ENCODE results near the gene PAX4.

Gene PAX4, protein sequence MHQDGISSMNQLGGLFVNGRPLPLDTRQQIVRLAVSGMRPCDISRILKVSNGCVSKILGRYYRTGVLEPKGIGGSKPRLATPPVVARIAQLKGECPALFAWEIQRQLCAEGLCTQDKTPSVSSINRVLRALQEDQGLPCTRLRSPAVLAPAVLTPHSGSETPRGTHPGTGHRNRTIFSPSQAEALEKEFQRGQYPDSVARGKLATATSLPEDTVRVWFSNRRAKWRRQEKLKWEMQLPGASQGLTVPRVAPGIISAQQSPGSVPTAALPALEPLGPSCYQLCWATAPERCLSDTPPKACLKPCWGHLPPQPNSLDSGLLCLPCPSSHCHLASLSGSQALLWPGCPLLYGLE

DNA sequence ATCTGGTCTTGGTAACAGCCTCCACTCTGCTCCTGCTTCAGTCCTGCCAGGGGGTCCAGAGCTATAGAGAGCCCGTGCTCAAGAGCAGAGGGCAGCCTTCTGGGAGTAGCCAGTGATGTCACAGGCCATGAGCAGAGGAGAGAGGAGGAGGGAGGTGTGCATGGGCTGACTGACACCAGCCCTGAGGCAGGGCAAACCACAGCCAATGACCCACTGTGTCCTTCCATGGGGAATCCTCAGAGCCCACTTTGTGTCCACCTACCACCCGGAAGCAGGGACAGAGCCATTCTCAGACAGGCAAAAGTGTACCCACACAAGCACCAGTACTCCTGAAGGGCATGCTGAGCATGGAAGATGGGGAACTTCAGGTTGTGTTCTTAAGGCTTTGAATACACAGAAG, at the start of gene PAX4:
Gene PAX4 (minus strand): TSS at position 101 of the 400 bp plus-strand sequence. CDS start 2,214 bp downstream, outside the sequence.
- no peak for DNase-seq (ENCODE audit: low spot score)

DNA sequence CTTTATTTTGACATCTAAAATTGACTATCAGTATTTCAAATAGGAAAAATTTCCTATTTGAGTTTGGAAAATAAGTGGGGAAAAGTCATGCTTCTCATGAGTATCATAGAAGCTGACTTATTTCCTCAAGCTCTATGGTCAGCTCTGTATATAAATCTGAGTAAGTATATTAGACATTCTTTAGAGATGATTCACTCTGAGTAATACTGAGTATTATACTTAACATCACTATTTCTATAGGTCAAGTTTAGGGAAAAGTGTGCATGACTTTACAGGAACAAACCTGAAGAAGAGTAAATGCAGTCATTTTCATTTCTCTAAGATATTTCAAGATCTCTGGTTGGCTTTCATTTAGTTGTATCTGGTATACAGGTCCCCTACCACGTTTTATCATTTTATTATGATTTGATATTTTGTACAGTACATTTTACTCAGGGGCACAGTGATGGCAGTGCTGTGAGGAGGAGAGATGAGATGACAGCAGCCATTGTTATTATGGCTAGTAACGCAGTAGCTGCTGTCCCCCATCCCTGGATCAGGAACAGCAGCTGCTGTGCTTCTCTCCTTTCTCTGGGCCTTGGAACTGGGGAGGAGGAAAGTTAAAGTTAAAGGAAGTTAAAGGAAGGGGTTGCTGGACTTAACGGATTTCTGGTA, 49.2 kb upstream of the PAX4 start:
- DNase-seq (ENCODE audit: low spot score): no peak

DNA sequence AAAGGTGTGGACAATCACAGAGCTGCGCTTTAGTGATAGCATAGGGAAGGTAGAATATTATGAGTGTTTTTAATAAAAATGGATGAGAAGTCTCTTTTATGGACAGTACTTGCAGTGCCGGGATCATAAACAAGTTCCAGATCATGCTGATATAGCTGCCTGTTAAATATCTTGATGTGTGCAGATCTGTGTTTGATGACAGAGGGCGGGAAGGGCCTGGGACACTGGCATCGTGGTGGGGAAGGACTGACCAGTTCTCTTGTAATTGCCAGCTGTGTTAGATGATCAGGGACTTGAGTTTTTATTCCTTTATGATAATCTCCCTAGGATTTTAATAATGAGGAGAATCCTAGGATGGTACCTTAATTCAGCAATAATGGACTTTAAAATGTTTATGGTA, 48.7 kb upstream of the PAX4 start:
- DNase-seq (ENCODE audit: low spot score): no peak

DNA sequence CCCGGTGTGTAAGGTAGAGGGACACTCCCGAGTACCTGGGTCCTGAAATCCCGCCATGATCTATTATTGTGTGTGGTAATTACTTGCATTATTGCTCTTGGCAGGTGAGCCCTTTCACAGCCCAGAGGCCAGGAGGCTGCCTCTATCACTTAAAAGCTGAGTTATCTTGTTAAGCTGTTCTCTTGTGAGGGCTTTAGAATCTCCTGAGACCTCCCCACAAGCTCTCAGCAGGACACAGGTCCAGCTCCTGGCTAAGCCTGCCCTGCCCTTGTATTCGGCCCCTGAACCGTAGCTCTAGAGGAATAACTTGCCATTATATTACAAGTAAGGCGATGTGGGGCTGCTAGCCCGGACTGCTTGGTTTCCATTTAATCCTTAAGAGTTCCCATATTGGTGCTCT, 48.0 kb upstream of the PAX4 start:
- no peak for DNase-seq (ENCODE audit: low spot score)

DNA sequence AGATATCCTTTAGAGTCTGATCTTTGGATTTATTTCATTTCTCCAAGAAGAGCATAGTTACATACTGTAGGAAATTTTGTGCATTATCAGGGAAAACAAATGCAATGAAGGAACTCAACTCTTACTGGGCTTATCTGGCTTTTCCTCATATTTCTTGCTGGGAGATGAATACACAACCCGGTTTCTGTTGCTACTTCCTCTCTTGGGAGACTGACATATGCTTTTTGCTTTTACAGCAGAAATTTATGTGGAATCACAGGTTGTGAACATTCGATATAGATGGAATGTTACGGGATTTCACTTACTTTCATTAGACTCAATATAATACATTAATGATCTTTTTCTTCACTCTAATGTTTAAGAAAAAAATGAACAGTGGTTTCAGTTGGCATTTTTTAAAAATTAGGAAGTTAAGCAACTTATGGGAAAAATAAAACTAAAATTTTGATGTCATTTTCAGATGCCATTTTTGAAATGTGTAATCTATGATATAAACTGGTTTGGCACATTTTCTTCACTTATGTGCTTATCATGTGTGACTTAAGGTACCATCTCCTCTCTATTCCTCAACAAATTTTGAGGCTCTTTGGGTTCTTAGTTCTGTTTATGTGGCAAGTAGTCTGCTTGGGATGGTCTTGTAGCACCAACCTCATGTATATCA, 41.2 kb upstream of the PAX4 start:
- no peak for DNase-seq (ENCODE audit: low spot score)

DNA sequence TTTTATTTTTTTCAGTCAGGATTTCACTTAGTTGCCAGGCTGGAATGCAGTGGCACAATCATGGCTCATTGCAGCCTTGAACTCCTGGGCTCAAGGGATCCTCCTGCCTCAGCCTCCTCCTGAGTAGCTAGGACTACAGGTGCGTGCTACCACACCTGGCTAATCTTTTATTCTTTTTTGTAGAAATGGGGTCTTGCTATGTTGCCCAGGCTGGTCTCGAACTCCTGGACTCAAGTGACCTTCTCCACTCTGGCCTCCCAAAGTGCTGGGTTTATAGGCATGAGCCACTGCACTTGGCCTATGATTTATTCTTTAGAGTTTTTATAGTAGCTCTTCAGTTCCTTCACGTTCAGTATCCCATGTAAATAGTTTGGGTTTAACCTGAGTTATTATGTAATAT, 39.6 kb upstream of the PAX4 start:
- DNase-seq (ENCODE audit: low spot score): no peak

DNA sequence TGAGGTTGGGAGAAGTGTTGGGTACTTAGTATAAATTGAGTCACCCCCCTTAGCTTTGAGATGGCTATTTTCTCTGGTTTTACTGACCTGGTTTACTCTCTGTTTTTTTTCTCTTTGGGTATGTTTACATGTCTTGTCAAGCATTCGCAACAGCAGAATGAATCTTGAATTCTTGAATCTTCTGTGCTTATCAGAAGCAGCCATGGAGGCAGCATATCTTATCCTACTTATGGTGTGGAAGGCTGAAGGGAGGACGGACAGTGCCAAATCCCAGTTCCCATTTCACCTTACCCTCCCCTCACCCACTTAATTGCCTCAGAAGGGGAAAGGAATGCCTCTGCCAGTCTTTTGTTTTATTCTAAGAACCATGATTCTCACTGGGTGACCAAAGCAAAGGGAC, 37.8 kb upstream of the PAX4 start:
- no peak for DNase-seq (ENCODE audit: low spot score)

DNA sequence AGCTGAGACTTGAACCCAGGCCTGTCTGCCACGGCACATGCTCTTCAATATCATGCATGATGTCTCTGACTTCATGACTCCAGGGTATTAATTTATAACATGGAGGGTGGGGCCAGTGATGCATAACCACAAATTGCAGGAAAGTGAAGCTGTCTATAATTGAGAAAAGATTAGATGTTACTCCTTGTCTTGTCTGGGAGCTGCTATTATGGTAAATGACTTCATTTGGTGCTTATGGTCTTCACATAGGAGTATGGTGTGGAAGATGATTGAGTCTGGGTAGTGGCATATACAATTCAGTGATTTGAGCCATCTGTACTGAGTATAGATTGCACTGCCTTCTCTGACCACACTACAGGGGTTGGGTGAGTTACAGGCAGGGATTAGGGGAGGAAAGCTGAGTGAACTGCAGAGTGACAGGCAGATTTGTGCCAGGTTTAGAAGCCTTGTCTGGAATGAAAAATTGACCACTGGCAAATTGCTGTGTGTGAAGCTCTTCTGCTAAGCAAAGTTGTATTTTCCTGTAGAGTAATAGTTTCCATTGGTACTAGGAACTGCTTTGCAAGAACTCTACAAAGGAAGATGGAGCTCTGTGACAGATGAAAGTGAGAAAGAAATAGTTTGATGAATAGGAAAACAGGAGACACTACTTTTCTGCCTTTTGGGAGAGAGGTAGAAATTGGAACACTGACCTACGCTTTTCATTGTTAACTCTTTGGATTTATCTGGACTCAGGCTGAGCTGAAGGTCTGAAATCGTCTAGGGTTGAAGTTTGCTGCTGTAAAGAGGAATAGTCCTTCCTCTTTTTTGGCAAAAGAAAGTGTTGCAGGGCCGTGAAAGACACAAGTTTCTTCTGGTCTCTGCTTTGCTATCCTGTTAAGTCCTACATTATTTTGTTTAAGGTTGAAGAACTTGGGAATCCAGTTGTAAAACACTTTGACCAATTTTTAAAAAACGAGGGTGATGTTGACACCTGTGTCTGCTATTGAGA, 36.8 kb upstream of the PAX4 start:
- no peak for DNase-seq (ENCODE audit: low spot score)

DNA sequence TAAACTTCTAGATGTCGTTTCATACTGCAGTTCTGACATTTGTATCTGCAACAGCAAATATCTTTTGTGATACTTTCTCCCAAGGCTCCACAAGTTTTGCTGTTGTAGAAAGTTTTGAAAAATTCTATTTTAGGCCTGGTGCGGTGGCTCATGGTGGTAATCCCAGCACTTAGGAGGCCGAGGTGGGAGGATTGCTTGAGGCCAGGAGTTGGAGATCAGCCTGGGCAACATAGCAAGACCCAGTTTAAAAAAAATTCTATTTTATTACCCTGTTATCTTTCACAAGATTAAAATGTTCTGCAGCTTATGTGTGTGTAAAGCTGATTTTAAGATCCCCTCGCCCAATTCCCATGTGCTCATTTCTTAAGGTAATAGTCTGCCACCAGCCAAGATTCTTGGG, 35.5 kb upstream of the PAX4 start:
- DNase-seq (ENCODE audit: low spot score): no peak

DNA sequence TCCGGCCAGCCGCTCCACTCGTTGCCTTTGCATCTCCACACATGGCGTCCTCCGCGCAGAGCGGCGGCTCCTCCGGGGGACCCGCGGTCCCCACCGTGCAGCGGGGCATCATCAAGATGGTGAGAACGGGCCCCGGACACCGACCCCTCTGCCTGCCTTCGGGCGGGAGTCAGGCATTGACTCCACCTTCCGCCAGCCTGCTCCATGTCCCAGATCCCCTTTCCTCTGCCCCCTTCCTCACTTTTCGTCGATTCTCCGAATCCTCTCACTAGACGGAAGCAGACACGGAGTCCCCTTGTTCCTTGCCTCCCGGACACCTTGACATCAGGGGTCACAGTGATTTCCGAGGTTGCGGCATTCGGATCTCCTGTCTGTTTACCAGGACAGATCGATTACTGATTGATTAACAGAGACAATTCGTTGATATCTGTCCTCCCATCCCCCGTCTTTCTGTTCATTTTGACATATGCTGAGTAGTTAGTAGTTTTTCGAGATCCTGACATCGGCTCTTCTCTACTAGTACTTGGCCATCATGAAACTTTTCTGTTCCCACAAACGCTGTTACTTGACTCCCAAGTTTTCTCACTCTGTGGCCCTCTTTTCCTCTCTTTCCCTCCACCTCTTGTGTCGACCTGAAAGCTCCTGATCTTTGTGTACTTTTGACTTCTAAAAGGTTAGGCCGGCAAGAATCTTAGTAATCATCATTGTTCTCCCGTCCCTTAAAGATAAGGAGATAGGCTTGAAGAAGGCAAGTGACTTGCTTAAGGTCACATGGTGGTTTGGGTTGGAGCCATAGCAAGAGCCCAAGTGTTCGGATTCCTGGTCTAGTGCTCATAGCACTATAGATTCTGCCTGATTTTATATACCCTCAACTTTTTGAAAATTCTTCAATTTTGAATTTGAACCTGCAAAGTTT, 34.6 kb upstream of the PAX4 start:
- DNase-seq (ENCODE audit: low spot score): no peak

DNA sequence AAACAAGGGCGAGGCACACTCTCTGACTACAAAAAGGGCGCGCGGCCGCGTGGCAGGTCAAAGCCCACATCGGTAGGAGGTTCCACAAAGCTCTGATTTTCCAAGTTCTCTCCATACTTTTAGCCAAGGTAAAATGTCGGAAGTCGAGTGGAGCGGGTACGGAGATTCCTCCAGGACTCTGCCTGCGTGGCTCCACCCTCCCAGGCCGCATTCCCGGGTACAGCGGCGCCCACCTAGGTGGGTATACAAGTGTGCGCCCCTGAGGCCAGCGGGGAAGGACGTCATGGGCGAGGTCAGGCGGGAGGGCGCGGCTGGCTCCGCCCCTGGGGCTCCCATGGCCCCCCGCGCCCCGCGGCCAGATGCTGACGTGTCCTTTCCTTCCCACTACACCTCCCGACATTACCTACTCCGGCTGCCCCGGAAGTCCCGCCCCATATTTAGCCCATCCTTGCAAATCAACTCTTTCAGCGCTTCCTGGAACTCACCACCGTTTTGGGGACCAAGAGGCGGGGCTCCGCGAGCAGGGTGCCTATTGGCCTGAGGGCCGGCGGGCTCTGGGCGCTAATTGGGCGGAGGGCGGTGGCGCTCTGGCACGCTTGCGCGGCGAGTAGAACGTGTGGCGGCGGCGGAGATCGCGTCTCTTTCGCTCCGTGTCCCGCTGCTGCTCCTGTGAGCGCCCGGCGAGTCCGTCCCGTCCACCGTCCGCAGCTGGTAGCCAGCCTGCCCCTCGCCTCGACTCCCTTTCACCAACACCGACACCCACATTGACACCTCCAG, 33.8 kb upstream of the PAX4 start, which contains the start of gene SND1:
Gene SND1 (plus strand): TSS at position 639 of the 777 bp plus-strand sequence. CDS start 180 bp downstream, outside the sequence.
- peak; percentile 99 for DNase-seq (ENCODE audit: low spot score)

DNA sequence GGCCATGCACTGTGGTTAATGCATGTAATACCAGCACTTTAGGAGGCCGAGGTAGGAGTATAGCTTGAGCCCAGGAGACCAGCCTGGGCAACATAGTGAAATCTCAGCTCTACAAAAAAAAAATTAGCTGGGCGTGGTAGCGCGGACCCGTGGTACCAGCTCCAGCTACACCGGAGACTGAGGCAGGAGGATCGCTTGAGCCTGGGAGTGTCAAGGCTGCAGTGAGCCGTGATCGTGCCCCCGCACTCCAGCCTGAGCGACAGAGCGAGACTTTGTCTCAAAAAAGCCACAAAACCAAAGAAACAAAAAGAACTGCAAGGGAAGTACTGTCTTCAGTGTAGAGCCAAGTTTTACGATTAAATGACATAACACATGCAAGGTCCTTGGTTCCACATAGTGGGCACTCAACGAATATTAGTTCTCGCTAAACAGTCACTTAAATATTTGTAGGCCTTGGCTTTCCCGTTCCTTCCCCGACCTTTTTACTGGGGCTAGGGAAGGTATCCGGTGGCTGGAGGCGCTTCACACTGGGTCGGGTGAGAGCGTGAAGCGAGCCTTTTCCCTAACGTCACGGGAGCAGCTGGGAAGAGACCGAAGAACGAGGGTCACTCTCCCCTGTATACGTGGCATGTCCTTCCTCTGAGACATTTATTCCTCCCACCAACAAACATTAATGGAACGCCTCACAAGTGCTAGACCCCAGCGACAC, 33.1 kb upstream of the PAX4 start:
- no peak for DNase-seq (ENCODE audit: low spot score)

DNA sequence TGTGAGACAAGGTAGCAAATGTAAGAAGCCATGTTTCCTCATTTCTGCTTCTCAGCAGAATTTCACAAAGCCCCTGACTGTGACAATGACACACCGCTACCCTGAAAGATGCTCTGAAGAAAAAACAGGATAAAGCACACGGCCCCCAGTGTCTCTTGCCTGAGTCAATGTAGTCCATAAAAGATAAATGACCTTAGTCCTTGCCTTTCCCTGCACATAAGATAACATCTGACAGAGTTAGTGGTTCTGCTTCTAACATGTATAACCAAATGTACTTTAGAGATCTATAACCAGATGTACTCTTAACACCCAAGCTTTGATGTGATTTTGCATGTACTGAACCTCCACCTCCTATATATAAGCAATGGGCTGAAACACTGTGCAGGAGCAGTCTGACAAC, 31.0 kb upstream of the PAX4 start:
- DNase-seq (ENCODE audit: low spot score): no peak

DNA sequence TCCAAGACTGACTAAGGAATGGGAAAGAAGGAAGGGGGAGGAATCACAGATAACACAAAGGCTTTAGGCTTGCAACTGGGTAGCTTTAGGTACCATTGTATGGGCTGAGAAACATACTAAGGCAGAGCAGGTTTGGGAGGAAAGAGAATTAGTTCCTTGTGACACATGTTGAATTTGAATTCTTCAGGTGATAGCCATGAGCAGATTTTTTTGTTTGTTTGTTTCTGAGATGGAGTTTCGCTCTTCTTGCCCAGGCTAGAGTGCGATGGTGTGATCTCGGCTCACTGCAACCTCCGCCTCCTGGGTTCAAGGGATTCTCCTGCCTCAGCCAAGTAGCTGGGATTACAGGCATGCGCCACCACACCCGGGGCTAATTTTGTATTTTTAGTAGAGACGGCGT, 29.7 kb upstream of the PAX4 start:
- no peak for DNase-seq (ENCODE audit: low spot score)

DNA sequence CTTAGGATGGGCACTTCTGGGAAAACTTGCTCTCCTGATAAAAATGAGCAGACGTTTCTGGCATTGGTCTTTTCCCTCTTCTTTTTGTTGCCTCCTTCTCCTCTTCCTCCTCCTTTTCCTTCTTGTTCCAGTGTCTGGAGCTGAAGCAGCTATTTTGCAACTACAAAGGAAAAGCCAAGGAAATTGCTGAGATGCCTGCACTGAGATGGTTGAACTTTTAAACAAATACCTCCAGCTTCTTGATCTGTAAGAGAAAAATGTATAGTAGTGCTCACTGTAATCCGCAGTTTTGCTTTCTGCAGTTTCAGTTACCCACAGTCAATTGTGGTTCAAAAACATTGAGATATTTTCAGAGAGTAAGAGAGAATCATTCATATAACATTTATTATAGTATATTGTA, 26.5 kb upstream of the PAX4 start:
- no peak for DNase-seq (ENCODE audit: low spot score)

DNA sequence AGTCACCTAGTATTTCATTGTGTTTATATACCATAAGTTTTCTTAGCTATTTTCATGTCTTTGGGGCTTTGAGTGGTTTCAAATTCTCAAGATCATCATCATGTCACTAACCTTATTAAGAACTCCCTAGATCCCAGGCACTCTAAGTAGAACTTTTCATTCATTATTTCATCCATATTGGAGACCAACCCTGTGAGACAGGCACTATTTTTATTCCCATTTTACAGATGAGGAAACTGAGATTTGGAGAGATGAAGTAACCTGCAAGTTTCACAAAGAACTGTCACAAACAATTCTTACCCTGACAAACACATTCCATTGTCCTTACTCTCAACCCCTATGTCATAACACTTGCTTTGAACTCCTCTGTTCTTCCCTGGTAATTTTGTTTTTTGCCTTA, 20.3 kb upstream of the PAX4 start:
- DNase-seq (ENCODE audit: low spot score): no peak

DNA sequence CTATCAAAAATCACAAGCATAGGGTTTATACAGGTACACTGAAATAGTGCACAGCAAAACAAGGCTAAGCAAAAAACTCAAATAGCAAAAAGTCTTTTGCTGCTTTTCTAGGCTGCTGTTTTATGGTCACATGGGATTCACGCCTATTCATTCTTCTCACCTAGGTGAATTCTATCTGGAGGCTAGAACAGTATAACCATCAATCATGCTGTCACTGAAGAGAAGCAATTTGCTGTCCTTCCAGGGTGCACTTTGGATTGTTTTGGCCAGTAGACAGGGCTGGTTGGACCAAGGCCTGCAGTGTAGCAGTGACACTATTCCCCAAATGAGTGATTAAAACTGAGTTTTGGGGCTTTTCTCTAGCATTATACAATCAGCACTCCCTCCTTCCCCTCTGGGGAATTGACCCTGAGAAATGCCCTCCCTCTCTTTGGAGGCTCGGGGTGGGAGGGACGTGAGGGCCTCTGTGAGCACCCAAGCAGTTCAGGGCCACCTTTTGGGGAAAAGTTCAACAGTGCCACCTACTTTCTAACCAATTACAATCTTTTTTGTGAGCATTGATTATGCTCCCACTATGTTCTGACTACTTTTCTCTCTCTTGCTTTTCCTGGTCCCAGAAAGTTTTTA, 17.8 kb upstream of the PAX4 start:
- no peak for DNase-seq (ENCODE audit: low spot score)

DNA sequence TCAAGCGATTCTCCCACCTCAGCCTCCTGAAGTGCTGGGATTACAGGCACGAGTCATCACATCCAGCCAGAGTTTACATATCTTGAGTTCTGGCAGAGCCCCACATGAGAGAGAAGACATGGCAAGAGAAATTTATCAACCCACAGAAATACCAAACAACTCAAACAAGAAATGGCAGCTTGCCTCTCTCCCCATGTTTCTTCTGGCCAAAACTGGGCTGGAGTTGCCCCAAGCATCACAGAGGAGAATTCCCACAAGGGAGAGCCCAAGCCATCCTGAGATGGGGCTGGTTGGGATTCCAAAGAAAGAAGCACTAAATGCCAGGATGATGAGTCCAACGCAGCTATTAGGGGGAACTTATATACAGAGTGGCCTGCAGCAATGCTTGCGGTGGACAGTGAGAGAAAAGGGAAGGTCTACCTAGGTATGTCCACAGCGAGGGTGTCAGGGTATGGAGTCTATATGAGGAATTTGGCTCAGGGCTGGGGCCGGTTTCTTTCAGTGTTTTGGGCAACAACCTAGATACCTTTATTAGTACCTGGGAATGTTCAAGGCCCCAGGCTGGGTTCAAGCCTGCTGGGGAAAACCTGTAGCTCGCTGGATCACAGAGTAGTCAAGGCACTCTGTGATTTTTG, 14.5 kb upstream of the PAX4 start:
- DNase-seq (ENCODE audit: low spot score): no peak
